B cell (primary cell): ENCODE measurements around the gene CDC42. TPM values are rescaled to one million over a fixed set of nuclear protein-coding genes. Genes with fewer than 3 reads are reported as not detected.

Experiments
- ATAC-seq: fragments of 200-7000 bp; cut with Tn5 transposase; one replicate; pipeline ENCODE4 v1.10.0; 2021; ENCODE audit warnings: low read depth, mild to moderate bottlenecking, moderate number of reproducible peaks, moderate library complexity
- CTCF ChIA-PET: fragments of 350-600 bp; sonication (Branson Sonifier 250); formaldehyde crosslinking; loops from one replicate; lab custom pipeline; 2021; ENCODE audit warnings: antibody characterized with exemption, inconsistent platforms; lab: Charles Lee
- POLR2A ChIA-PET: fragments of 350-600 bp; sonication (Branson Sonifier 250); formaldehyde crosslinking; loops from one replicate; lab custom pipeline; 2021; ENCODE audit warnings: antibody characterized with exemption; lab: Charles Lee
- DNase-seq: peaks from one replicate; pipeline ENCODE4 v3.0.0; 2013
- H2AFZ ChIP-seq: 2 replicates; pipeline ENCODE4 v1.6.1; 2012; ENCODE audit warnings: mild to moderate bottlenecking, low read depth, low read length; ENCODE audit not compliant: insufficient read depth, poor library complexity, severe bottlenecking
- H3K27ac ChIP-seq, 2 donors: 1 replicate in 1 of 2; 2 replicates in 1 of 2; pipeline ENCODE4 v1.5.1; 2012 to 2013; ENCODE audit warnings: low read length in 2 of 2, mild to moderate bottlenecking in 2 of 2, moderate library complexity in 1 of 2
- H3K27me3 ChIP-seq, 4 experiments: fragments of 200-600 bp in 1 of 4; sonication (generic) in 1 of 4; replicated peaks in 1 of 4; 1 replicate in 2 of 4; 2 replicates in 2 of 4; pipeline versions ENCODE4 v1.6.1 to v1.7.0; 2013 to 2016; ENCODE audit warnings: low read length in 3 of 4, mild to moderate bottlenecking in 2 of 4, mixed read lengths in 1 of 4, moderate library complexity in 1 of 4; ENCODE audit not compliant: insufficient read depth in 4 of 4, control insufficient read depth in 3 of 4; ENCODE audit errors: control extremely low read depth in 1 of 4
- H3K36me3 ChIP-seq, 2 experiments: replicated peaks in 1 of 2; 1 replicate in 1 of 2; 2 replicates in 1 of 2; pipeline versions ENCODE4 v1.6.1 to v1.7.1; 2013; ENCODE audit warnings: low read length in 1 of 2; ENCODE audit not compliant: insufficient read depth in 2 of 2, control insufficient read depth in 1 of 2; ENCODE audit errors: control extremely low read depth in 1 of 2, extremely low read depth in 1 of 2
- H3K4me1 ChIP-seq, 2 donors: fragments of 200-600 bp in 1 of 2; sonication (generic) in 1 of 2; 1 replicate in 1 of 2; 2 replicates in 1 of 2; pipeline versions ENCODE4 v1.5.1 to v1.6.1; 2013 to 2017; ENCODE audit warnings: low read length in 2 of 2; ENCODE audit not compliant: control insufficient read depth in 2 of 2, insufficient read depth in 2 of 2
- H3K4me2 ChIP-seq: replicated peaks from 2 replicates; pipeline ENCODE3; 2012; ENCODE audit warnings: mild to moderate bottlenecking, low read depth, low read length; ENCODE audit not compliant: poor library complexity, severe bottlenecking
- H3K4me3 ChIP-seq, 5 experiments: fragments of 200-600 bp in 1 of 5; sonication (generic) in 1 of 5; 1 replicate in 3 of 5; 2 replicates in 2 of 5; pipeline versions ENCODE4 v1.5.1 to v1.7.0; 2011 to 2016; ENCODE audit warnings: low read length in 4 of 5, mild to moderate bottlenecking in 4 of 5, low read depth in 2 of 5, control low read depth in 1 of 5, moderate library complexity in 1 of 5; ENCODE audit not compliant: insufficient read depth in 1 of 5; ENCODE audit errors: control extremely low read depth in 1 of 5, extremely low read depth in 1 of 5
- H3K79me2 ChIP-seq: fragments of 200-600 bp; sonication (generic); one replicate; pipeline ENCODE4 v1.6.0; 2016; ENCODE audit warnings: low read length; ENCODE audit not compliant: control insufficient read depth, insufficient read depth
- H3K9ac ChIP-seq: fragments of 200-600 bp; sonication (generic); 2 replicates; pipeline ENCODE4 v1.6.1; 2017; ENCODE audit warnings: mild to moderate bottlenecking, low read length, moderate library complexity
- H3K9me3 ChIP-seq, 3 donors: one replicate each; pipeline versions ENCODE4 v1.6.1 to v1.7.1; 2013; ENCODE audit warnings: low read length in 2 of 3; ENCODE audit not compliant: control insufficient read depth in 2 of 3, insufficient read depth in 1 of 3; ENCODE audit errors: control extremely low read depth in 1 of 3
- H4K20me1 ChIP-seq: 2 replicates; pipeline ENCODE4 v1.6.0; 2012; ENCODE audit warnings: mild to moderate bottlenecking, low read length; ENCODE audit not compliant: insufficient read depth, control insufficient read depth, poor library complexity, severe bottlenecking
- H3K27ac Mint-ChIP-seq: one replicate; pipeline ENCODE4 v1.8.0; 2021; ENCODE audit warnings: mixed read lengths
- H3K27me3 Mint-ChIP-seq: one replicate; pipeline ENCODE4 v1.8.0; 2021; ENCODE audit warnings: mixed read lengths
- H3K4me1 Mint-ChIP-seq: one replicate; pipeline ENCODE4 v1.8.0; 2021; ENCODE audit warnings: mixed read lengths
- H3K4me3 Mint-ChIP-seq: one replicate; pipeline ENCODE4 v1.8.0; 2021; ENCODE audit warnings: mixed read lengths
- H3K9me3 Mint-ChIP-seq: one replicate; pipeline ENCODE4 v1.8.0; 2022; ENCODE audit warnings: mixed read lengths; ENCODE audit not compliant: insufficient read depth
- EZH2 ChIP-seq: IDR thresholded peaks from 2 replicates; pipeline ENCODE4 v1.6.1; 2012; ENCODE audit warnings: borderline replicate concordance, low read depth, mild to moderate bottlenecking, moderate library complexity, low read length; ENCODE audit not compliant: insufficient read depth, poor library complexity, severe bottlenecking
- WGBS: methylation state at CpG from one replicate; pipeline ENCODE4 v1.1.5; 2013; ENCODE audit warnings: missing lambda C conversion rate; ENCODE audit not compliant: insufficient coverage; 5-methylcytosine and 5-hydroxymethylcytosine counted together
- intact Hi-C: fragments of 100-400 bp; cut with micrococcal nuclease; formaldehyde crosslinking; loops from one replicate; pipeline ENCODE4 v1.10.0; 2022
- polyA plus RNA-seq: library from polyadenylated mRNA; depleted of rRNA; stranded (reverse); fragments of >200 nt; gene quantifications from 2 replicates; pipeline ENCODE4 v1.2.3, GENCODE V29; 2012
- total RNA-seq, 2 donors: library from RNA; stranded (reverse); fragments of 120-200 nt in 1 of 2; gene quantifications; 1 replicate in 1 of 2; 2 replicates in 1 of 2; pipeline versions ENCODE4 v1.2.3 to v1.2.4, GENCODE V29; 2013 to 2022
- TF ChIP-seq, protein P1 (sequence below): fragments of 200-600 bp; IDR thresholded peaks from one replicate; pipeline ENCODE4 v1.8.0; 2022; ENCODE audit warnings: antibody characterized with exemption, mild to moderate bottlenecking

CDC42 gene
- total and polyA plus RNA-seq, 2 donors (not counting 1 experiment from before 2014, with no cell fraction given) = 111 to 202 TPM

DNA sequence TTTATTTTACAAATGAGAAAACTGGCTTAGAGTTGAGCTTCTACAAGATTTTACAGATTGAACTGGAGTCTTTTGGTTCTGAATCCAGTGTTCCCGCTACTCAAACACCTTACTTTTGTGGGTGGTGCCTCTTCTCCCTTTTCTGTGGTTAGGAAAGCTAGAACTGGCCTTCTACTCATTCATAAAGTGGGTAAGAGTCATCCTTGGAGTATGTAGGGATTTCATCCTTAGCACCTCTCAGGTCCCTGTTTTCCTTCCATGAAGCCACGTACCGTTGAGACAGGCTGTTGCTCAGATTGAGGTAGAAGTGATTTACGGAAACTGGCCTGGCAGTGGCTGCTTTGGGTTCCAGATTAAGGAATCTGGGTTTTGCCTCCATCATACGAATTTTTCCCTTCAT, 54.6 kb downstream of the CDC42 start:
- no peak overlapping the region for H3K4me3 Mint-ChIP-seq
- peaks cover 94% of the 10 kb centered on the region for H3K79me2 ChIP-seq
- peaks cover 22% of the 10 kb centered on the region in 2 donors for H3K4me1 ChIP-seq
- H3K4me2 ChIP-seq = no peak overlapping the region
- no peak for ATAC-seq
- no peak overlapping the region for H3K27ac Mint-ChIP-seq
- POLR2A ChIA-PET = no interaction called here
- H2AFZ ChIP-seq = no peak overlapping the region
- intact Hi-C loops = no loop called here
- CTCF ChIA-PET = interaction anchor here (1.1 kb wide), 1 partner anchor 84 kb away, joined by 4 read pairs; no protein-coding TSS in a partner anchor
- peaks cover 2 to 45% of the 10 kb centered on the region in 2 experiments for H3K36me3 ChIP-seq
- H3K9me3 ChIP-seq = no peaks in the 10 kb centered on the region
- no peak overlapping the region for H3K9ac ChIP-seq
- H4K20me1 ChIP-seq = peaks cover 85% of the 10 kb centered on the region
- WGBS = no CpG with 5 or more reads among the region's 5 CpGs
- H3K27me3 ChIP-seq = no peaks in the 10 kb centered on the region
- H3K27me3 Mint-ChIP-seq = no peaks in the 10 kb centered on the region
- H3K27ac ChIP-seq = no peak overlapping the region
- peaks cover 44% of the 10 kb centered on the region for H3K4me1 Mint-ChIP-seq
- H3K9me3 Mint-ChIP-seq = no peaks in the 10 kb centered on the region
- TF ChIP-seq, protein P1, sequence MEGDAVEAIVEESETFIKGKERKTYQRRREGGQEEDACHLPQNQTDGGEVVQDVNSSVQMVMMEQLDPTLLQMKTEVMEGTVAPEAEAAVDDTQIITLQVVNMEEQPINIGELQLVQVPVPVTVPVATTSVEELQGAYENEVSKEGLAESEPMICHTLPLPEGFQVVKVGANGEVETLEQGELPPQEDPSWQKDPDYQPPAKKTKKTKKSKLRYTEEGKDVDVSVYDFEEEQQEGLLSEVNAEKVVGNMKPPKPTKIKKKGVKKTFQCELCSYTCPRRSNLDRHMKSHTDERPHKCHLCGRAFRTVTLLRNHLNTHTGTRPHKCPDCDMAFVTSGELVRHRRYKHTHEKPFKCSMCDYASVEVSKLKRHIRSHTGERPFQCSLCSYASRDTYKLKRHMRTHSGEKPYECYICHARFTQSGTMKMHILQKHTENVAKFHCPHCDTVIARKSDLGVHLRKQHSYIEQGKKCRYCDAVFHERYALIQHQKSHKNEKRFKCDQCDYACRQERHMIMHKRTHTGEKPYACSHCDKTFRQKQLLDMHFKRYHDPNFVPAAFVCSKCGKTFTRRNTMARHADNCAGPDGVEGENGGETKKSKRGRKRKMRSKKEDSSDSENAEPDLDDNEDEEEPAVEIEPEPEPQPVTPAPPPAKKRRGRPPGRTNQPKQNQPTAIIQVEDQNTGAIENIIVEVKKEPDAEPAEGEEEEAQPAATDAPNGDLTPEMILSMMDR = no peak
- no peak for TF ChIP-seq EZH2
- no peak overlapping the region for H3K4me3 ChIP-seq
- no peak for DNase-seq

DNA sequence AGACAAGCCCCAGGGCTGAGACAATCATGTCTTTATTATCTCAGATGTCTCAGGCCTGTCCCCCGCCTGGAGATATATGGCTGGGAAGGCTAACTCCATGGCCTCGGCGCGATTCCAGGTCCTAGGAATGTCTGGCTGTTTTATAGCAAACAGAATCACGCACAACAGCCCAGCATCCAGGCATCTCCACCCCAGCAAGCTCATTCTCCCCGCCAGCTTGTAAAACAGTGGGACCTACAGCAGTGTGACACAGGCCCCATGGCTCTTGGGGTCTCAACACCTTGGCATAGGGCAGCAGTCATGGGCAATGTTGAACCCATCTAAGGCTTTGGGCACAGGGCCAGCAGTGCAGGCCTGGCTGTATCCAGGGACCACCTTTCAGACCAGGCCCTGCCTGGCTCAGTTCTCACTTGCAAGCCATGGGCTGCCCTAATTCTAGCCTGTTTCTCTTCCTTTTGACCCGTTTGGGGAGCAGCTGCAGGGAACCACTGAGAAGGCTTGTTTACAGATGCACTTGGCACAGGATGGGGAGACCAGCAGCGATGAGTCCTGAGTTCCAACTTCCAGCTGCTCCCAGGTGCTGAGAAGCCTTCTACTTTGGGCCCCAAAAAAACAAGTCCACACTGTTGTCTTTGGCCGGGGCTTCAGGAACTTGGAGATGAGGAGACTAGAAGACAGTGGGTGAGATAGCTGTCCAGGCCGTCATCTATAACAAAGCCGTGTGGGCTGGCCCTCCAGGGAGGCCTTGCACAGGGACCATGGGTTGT, 56.0 kb downstream of the CDC42 start:
- no peak overlapping the region for H3K4me2 ChIP-seq
- Mint-ChIP-seq H3K4me1 (peaks cover 44% of the 10 kb centered on the region), H3K4me3 (no peak overlapping the region), H3K27me3 (no peaks in the 10 kb centered on the region), H3K27ac (no peak overlapping the region), H3K9me3 (no peaks in the 10 kb centered on the region)
- 77% methylated on average over 8 of the region's 11 CpGs for WGBS
- H3K27me3 ChIP-seq = no peaks in the 10 kb centered on the region
- no peak overlapping the region for H3K9ac ChIP-seq
- intact Hi-C loops = no loop called here
- H3K9me3 ChIP-seq = no peaks in the 10 kb centered on the region
- H3K79me2 ChIP-seq = peaks cover 82% of the 10 kb centered on the region
- no peak overlapping the region for H3K4me3 ChIP-seq
- H3K27ac ChIP-seq = no peak overlapping the region
- ChIA-PET CTCF (interaction anchor here (1.5 kb wide), 1 partner anchor 10 kb away, joined by 4 read pairs; no protein-coding TSS in a partner anchor), POLR2A (interaction anchor here (0.5 kb wide), 1 partner anchor 53 kb away, joined by 7 read pairs; no protein-coding TSS in a partner anchor)
- H3K36me3 ChIP-seq = peaks cover 0 to 52% of the 10 kb centered on the region in 2 experiments
- ATAC-seq (no peak), DNase-seq (no peak)
- TF ChIP-seq, protein P1 = no peak
- no peak for TF ChIP-seq EZH2
- H3K4me1 ChIP-seq = peaks cover 22% of the 10 kb centered on the region in 2 donors
- H2AFZ ChIP-seq = no peak overlapping the region
- peaks cover 94% of the 10 kb centered on the region for H4K20me1 ChIP-seq
